ENCODE measurements around the gene TRIM69. TPM values are rescaled to one million over a fixed set of nuclear protein-coding genes. Genes with fewer than 3 reads are reported as not detected.

The TRIM69 gene
- total and polyA plus RNA-seq, 2 donors (not counting 1 experiment from before 2014, with no cell fraction given) = 18.3 to 40.1 TPM

GRCh38 chr15:44722011-44722410 lies 14.3 kb upstream of the TRIM69 start:
- Histone ChIP-seq H3K27ac (ENCODE audit: insufficient read depth, low read length) (no peak overlapping the region), H2AFZ (ENCODE audit: low read length) (no peak overlapping the region), H4K20me1 (ENCODE audit: control insufficient read depth, extremely low read depth, insufficient read depth, low read length) (no peaks in the 10 kb centered on the region)

GRCh38 chr15:44726136-44726535 lies 10.2 kb upstream of the TRIM69 start:
- no peaks in the 10 kb centered on the region for H3K27me3 ChIP-seq (ENCODE audit: control insufficient read depth, insufficient read depth, low read length)
- no peak overlapping the region for H3K4me3 ChIP-seq (replicated peaks in 1 of 4; ENCODE audit: control extremely low read depth in 1 of 4, insufficient read depth in 1 of 4, low read depth in 3 of 4, low read length in 4 of 4)
- H3K36me3 ChIP-seq (ENCODE audit: control insufficient read depth, insufficient read depth, low read length) = no peaks in the 10 kb centered on the region
- H3K27ac ChIP-seq (ENCODE audit: insufficient read depth, low read length) = peak overlapping the region; percentile 83
- no peaks in the 10 kb centered on the region for H4K20me1 ChIP-seq (ENCODE audit: control insufficient read depth, extremely low read depth, insufficient read depth, low read length)
- H3K9ac ChIP-seq (ENCODE audit: insufficient read depth, low read length) = peak overlapping the region; percentile 48
- H3K9me3 ChIP-seq (ENCODE audit: control insufficient read depth, insufficient read depth, low read depth, low read length) = no peaks in the 10 kb centered on the region
- peaks cover 10% of the 10 kb centered on the region for H3K4me1 ChIP-seq (ENCODE audit: control insufficient read depth, extremely low read depth, insufficient read depth, low read length)
- TF ChIP-seq EZH2 (IDR thresholded peaks at IDR 0.05; ENCODE audit: low read length, missing control alignments) (no peak), CTCF (conservative IDR thresholded peaks at IDR 0.05 in 1 of 2, IDR thresholded peaks at IDR 0.05 in 1 of 2; ENCODE audit: low read depth in 1 of 2, low read length in 2 of 2) (no peak)
- peaks cover 12% of the 10 kb centered on the region for H3K79me2 ChIP-seq (ENCODE audit: control insufficient read depth, insufficient read depth, low read length)
- peak overlapping the region; percentile 61 for H2AFZ ChIP-seq (ENCODE audit: low read length)
- peak in 1 of 2 donors; percentile 23 for DNase-seq (ENCODE audit: low read depth in 2 of 2)
- H3K4me2 ChIP-seq (ENCODE audit: extremely low read depth, insufficient read depth, low read length) = peak overlapping the region; percentile 68

More at GRCh38 chr15:44722011-44722410, 14.3 kb upstream of the TRIM69 start:
- Histone ChIP-seq H3K9me3 (ENCODE audit: control insufficient read depth, insufficient read depth, low read depth, low read length) (no peaks in the 10 kb centered on the region), H3K36me3 (ENCODE audit: control insufficient read depth, insufficient read depth, low read length) (peaks cover 7% of the 10 kb centered on the region), H3K4me1 (ENCODE audit: control insufficient read depth, extremely low read depth, insufficient read depth, low read length) (peaks cover 10% of the 10 kb centered on the region), H3K4me2 (ENCODE audit: extremely low read depth, insufficient read depth, low read length) (no peak overlapping the region), H3K79me2 (ENCODE audit: control insufficient read depth, insufficient read depth, low read length) (no peaks in the 10 kb centered on the region), H3K27me3 (ENCODE audit: control insufficient read depth, insufficient read depth, low read length) (no peaks in the 10 kb centered on the region), H3K9ac (ENCODE audit: insufficient read depth, low read length) (no peak overlapping the region), H3K4me3 (replicated peaks in 1 of 4; ENCODE audit: control extremely low read depth in 1 of 4, insufficient read depth in 1 of 4, low read depth in 3 of 4, low read length in 4 of 4) (no peak overlapping the region)
- DNase-seq (ENCODE audit: low read depth in 2 of 2) = no peak
- TF ChIP-seq EZH2 (IDR thresholded peaks at IDR 0.05; ENCODE audit: low read length, missing control alignments) (no peak), CTCF (conservative IDR thresholded peaks at IDR 0.05 in 1 of 2, IDR thresholded peaks at IDR 0.05 in 1 of 2; ENCODE audit: low read depth in 1 of 2, low read length in 2 of 2) (no peak)

GRCh38 chr15:44726568-44727484 lies 9.5 kb upstream of the TRIM69 start:
- Histone ChIP-seq H2AFZ (ENCODE audit: low read length) (peak overlapping the region; percentile 61), H3K9ac (ENCODE audit: insufficient read depth, low read length) (peak overlapping the region; percentile 48), H3K36me3 (ENCODE audit: control insufficient read depth, insufficient read depth, low read length) (no peaks in the 10 kb centered on the region), H3K27me3 (ENCODE audit: control insufficient read depth, insufficient read depth, low read length) (no peaks in the 10 kb centered on the region), H3K4me3 (replicated peaks in 1 of 4; ENCODE audit: control extremely low read depth in 1 of 4, insufficient read depth in 1 of 4, low read depth in 3 of 4, low read length in 4 of 4) (no peak overlapping the region), H3K4me1 (ENCODE audit: control insufficient read depth, extremely low read depth, insufficient read depth, low read length) (peaks cover 10% of the 10 kb centered on the region), H3K4me2 (ENCODE audit: extremely low read depth, insufficient read depth, low read length) (peak overlapping the region; percentile 68), H3K79me2 (ENCODE audit: control insufficient read depth, insufficient read depth, low read length) (peaks cover 12% of the 10 kb centered on the region), H3K27ac (ENCODE audit: insufficient read depth, low read length) (peak overlapping the region; percentile 83), H3K9me3 (ENCODE audit: control insufficient read depth, insufficient read depth, low read depth, low read length) (no peaks in the 10 kb centered on the region), H4K20me1 (ENCODE audit: control insufficient read depth, extremely low read depth, insufficient read depth, low read length) (no peaks in the 10 kb centered on the region)
- peak; percentile 93 for DNase-seq (ENCODE audit: low read depth in 2 of 2)
- TF ChIP-seq CTCF (conservative IDR thresholded peaks at IDR 0.05 in 1 of 2, IDR thresholded peaks at IDR 0.05 in 1 of 2; ENCODE audit: low read depth in 1 of 2, low read length in 2 of 2) (peak in 1 of 2 donors; percentile 21), EZH2 (IDR thresholded peaks at IDR 0.05; ENCODE audit: low read length, missing control alignments) (no peak)

Data from fibroblast of lung (primary cell).